ENCODE results near the gene SLC35F6.

GRCh38 chr2:26764906-26765305 is 822 bp downstream of the SLC35F6 start:
- no peak for TF ChIP-seq CTCF (conservative IDR thresholded peaks at IDR 0.05; ENCODE audit: low read length)
- no peak for TF ChIP-seq EZH2phosphoT487 (IDR thresholded peaks at IDR 0.05; ENCODE audit: borderline replicate concordance, low read depth, low read length)
